Epidermal melanocyte (primary cell): Measurements from ENCODE around the gene TMEM14A.
"Not testable (repeated sequence)": the region's sequence is repeated elsewhere in the genome, so short reads cannot be mapped to it uniquely, and the experiment has no call there.

Experiments
- DNase-seq: peaks from one replicate; pipeline ENCODE4 v3.0.0; 2011; ENCODE audit warnings: low spot score; ENCODE audit not compliant: insufficient read length

TMEM14A gene

DNA sequence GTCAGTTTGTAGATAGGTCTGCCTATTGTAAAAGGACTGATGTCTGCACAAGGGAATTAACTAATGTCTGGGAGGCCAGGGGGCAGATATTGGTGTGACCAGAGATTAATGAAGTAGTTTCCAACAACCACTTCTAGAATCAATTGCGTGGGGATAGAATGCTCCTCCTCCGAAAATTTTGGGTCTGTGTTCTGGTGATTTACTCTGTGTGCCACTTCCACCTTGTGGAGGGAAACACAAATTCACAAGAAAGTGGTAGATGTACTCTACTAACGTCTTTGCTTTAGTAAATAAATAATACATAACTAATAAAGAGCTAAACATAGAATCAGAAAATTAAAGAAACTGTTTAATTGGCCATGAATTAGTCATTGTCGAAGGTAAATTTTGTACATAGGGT is 25.5 kb downstream of the TMEM14A start:
- no peak for DNase-seq

GRCh38 chr6:52697903-52698302 is 27.0 kb downstream of the TMEM14A start:
- no peak for DNase-seq

- DNase-seq = no peak
These were observed 33.1 kb downstream of the TMEM14A start for GRCh38 chr6:52704060-52704459.

DNA sequence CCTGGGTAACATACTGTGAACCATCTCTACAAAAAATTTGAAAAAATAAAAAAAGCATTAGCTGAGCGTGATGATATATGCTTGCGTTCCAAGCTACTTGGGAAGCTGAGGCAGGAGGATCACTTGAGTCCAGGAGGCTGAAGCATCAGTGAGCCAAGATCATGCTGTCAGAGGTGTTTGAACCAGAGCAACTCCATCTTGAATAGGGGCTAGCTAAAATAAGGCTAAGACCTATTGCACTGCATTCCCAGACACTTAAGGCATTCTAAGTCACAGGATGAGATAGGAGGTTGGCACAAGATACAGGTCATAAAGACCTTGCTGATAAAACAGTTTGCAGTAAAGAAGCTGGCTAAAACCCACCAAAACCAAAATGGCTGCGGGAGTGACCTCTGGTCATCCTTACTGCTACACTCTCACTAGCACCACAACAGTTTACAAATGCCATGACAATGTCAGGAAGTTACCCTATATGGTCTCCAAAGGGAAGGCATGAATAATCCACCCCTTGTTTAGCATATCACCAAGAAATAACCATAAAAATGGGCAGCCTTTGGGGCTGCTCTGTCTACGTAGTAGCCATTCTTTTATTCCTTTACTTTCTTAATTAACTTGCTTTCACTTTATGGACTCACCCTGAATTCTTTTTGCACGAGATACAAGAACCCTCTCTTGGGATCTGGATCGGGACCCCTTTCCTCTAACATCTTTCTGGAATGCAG is 34.0 kb downstream of the TMEM14A start:
- not testable (repeated sequence) for DNase-seq

GRCh38 chr6:52706001-52706400 is 35.1 kb downstream of the TMEM14A start:
- no peak for DNase-seq

DNA sequence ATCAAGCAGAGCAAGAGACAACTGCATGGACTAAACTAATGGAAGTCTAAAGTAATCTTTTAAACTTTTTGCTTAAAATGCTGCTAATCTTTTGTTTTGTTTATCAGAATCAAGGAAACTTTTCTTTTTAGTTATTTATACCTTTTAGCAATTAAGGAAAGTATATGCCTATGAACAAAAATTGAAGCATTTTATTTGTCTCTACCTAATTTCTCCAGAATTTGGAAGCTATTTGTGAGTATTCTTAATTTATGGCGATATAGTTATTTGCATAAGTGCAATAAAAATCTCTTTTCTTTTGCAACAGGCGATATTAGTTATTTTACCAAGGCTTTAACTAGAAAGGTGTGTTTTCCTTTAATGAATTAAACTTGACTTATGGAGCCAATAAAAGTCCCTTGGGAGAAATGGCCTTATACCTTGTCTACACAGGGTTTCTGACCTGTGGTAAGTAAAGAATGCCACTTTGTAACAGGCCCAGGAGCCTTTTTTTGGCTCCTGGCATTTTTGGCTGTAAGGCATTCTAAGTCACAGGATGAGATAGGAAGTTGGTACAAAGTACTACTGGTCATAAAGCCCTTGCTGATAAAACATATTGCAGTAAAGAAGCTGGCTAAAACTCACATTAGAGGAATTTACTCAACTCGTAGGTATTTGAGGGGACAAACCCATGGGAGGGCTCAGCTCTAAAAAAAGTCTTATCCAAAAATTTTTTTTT is 37.2 kb downstream of the TMEM14A start:
- no peak for DNase-seq

DNA sequence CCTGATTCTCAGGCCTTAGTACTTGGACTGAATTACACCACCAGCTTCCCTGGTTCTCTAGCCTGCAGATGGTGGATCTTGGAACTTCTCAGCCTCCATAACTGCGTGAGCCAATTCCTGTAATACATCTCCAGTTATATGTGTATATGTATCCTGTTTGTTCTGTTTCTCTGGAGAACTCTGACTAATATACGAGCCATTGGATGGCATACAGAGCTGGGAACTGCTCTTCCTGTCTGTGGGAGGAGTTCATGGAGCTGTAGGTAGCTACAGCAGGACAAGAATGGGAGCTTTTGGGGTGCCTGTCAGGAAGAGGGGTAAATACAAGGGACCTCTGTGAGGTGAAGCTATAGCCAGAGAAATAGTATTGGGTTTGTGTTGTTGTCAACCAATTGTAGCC is 41.2 kb downstream of the TMEM14A start:
- no peak for DNase-seq

GRCh38 chr6:52714761-52715160 is 43.8 kb downstream of the TMEM14A start:
- DNase-seq = not testable (repeated sequence)

DNA sequence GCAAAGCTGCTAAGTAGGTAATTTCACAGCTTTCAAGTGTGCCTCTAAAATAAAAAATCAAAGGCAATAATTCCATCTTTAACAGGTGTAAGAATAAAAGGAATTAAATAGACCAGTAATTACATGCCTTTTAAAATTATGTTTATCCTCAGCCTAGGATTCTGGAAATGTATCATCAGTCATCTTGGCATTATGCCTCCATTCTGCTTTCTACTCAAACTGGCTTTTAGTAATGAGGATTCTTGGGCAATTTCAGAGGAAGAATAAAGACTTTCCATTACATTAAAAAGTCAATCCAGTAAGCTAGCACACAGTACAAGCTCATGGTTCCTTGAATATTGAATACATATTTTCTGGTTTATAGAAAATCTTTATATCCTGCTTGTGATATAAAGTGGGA is 47.6 kb downstream of the TMEM14A start:
- no peak for DNase-seq

- DNase-seq = no peak
These were observed 49.4 kb downstream of the TMEM14A start for GRCh38 chr6:52720321-52720720.

DNA sequence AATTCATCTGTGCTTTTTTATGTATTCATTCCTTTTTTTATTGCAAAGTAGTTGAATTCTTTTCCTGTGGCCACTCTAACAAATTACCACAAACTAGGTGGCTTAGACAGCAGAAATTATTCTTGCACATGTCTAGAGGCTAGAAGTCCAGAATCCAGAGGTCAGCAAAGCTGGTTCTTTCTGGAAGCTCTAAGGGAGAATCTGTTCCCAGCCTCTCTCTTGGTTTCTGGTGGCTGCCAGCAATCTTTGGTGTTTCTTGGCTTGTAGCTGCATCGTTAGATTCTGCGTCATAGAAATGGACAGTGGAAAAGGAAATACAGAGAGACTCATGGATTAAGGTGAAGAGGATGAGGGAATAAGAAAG is 53.1 kb downstream of the TMEM14A start:
- DNase-seq = no peak

DNA sequence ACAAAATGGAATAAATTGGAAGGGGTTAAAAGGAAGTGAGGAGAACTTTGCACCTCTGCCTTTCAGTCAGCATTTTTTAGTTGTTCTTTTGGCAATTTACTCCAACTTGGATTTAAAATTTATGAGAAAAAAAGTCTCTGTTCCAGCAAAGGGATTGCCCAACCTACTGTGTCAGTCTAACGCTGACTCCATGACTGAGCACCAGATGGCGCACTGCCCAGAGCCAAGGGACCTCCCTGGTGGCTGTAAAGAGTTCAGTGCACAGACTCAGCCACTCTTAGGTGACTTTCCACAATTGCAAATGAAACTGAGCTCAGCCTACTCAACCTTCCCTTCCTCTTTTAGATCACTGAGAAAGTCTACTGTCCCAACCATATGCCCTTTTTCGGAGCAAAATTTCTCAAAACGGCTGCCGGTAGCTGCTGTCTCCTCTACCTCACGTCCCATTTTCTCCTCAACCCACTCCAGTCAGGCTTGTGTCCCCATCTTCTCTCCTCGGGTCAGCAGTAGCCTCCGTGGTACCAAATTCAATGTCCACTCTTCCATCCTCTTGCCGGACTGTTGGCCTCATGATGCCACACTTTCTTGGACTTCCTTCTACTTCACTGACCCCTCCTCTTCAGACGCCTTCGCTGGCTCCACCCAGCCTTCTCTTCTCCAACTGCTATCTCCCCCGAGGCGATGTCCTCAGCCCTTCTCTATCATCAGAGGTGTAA is 53.7 kb downstream of the TMEM14A start:
- peak; percentile 43 for DNase-seq

DNA sequence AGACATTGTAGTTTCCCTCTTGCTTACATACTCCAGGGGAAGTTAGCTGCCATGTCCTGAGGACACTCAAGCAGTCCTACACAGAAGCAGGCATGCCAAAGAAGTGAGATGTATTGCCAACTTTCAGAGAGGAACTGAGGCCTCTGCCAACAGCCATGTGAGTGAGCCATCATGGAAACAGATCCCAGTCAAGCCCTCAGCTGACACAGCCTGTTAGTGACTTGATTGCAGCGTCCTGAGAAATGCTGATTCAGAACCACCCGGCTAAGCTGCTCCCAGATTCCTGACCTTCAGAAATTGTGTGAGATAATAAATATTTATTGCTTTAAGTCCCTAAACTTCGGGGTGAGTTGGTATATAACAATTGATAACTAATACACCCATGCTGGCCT is 54.2 kb downstream of the TMEM14A start:
- DNase-seq = no peak

DNA sequence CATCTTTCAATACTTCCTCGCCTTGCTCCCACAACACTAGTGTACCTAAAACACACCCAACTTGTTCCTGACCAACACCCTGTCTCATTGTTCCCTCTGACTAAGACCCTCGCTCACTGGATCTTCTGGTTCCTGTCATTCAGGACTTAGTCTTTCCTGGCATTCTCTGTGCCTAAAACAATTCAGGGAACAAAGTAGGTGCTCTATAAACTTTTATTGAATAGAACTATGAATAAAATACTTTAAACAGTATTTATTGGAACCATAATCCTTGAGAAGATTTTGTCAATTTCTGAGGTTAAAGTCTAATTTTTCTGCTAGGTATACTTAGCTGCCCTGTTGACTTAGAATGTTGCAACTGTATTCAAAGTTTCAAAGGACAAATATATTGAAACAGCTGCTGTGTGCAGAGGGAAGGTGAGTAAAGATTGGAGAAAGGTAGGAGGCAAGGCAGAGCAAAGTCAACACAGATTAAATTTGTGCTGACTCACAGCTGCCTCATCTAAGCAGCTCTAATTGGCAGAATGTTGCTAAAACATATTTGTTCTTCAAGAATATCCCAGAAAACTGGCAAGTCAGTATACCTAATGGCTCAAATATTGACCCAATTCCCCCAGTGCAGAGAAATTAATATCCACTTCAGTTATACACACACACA is 54.8 kb downstream of the TMEM14A start:
- no peak for DNase-seq

- DNase-seq = no peak
These were observed 55.3 kb downstream of the TMEM14A start for GRCh38 chr6:52726193-52726542.

DNA sequence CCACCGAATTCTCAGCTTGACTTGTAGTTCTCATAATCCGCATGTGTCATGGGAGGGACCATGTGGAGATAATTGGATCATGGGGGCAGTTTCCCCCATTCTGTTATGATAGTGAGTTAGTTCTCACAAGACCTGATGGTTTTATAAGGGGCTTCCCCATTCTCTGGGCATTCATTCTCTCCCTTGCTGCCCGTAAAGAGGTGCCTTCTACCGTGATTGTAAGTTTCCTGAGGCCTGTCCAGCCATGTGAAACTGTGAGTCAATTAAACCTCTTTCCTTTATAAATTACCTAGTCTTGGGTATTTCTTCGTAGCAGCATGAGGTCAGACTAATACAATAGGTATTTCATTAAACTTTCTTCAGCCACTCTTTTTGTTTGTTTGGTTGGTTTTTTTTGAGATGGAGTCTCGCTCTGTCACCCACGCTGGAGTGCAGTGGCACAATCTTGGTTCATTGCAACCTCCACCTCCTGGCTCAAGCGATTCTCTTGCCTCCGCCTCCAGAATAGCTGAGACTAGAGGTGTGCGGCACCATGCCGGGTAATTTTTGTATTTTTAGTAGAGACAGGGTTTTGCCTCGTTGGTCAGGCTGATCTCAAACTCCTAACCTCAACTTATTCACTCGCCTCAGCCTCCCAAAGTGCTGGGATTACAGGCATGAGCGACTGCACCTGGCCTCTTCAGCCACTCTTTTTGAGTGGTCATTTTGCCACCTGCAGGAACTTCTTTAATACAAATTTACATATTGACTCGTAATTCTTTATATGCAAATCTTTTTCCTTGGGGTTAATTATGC is 56.0 kb downstream of the TMEM14A start:
- DNase-seq = no peak

DNA sequence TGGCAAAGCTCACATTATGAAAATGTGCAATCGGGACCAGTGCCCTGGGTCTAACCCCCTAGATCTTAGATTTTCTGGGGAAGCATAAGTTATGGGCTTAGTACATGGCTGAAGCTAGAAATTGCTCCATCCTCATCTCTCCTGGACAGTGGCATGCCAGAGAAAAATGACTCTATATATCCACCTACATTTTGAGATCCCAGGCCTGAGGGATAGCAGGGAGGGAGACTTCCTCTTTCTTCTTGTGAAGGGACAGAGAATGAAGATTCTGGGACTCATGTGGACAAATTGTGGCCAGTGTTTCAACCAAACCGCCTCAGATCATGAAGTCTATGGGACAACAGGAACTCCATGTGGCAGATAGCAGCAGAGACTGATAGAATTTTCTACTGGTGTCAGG is 57.0 kb downstream of the TMEM14A start:
- no peak for DNase-seq

GRCh38 chr6:52728394-52728793 is 57.5 kb downstream of the TMEM14A start:
- DNase-seq = no peak

DNA sequence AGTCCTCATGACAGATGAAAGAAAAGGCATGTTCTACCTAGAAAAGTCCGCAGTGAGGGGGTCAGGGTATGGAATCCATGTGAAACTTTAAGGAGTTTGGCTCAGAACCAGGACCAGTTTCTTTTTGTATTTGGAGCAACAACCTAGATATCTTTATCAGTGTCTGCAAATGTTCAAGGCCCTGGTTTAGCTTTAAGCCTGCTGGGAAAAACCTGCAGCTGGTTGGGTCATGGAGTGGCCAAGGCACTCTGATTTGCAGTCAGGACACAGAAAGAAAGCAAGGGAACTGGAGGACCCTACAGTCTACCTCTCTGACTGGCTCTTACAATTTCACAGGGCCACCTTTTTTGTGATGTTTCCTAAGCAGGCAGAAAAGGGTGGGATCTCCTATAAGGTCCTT is 58.7 kb downstream of the TMEM14A start:
- no peak for DNase-seq

GRCh38 chr6:52731719-52732118 is 60.8 kb downstream of the TMEM14A start:
- DNase-seq = no peak

DNA sequence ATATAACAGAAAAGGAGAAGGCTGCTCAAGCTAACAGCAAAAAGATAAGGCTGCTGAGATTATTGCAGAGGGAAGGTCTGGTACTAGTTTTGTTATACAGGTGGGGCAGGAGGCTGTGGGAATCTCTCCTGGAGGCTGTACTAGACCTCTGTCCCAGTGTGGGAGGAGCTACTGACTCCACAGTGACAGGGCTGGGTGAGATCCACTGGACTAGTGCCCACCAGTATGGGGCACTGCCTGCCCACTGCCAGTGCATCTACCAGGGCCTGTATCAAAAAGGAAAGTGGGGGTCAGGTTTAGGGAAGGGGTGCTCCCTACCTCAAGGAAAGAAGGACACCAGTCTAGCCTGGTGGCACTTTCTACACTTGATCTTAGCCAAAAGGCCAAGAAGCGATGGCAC is 62.3 kb downstream of the TMEM14A start:
- no peak for DNase-seq
